WTC11 (cell line): ENCODE results near the gene TAMALIN. TPM values are rescaled to one million over a fixed set of nuclear protein-coding genes. Genes with fewer than 3 reads are reported as not detected.

Source experiments
- ATAC-seq: fragments of 200-7000 bp; cut with Tn5 transposase; 2 replicates; pipeline ENCODE4 v1.10.0; 2021; ENCODE audit warnings: mild to moderate bottlenecking, moderate library complexity
- CTCF ChIA-PET: fragments of 300-600 bp; sonication (Branson Sonifier 250); formaldehyde crosslinking; loops from one replicate; lab custom pipeline; 2021; ENCODE audit warnings: antibody characterized with exemption; lab: Charles Lee
- POLR2A ChIA-PET: fragments of 350-600 bp; sonication (Branson Sonifier 250); formaldehyde crosslinking; loops from one replicate; lab custom pipeline; 2021; ENCODE audit warnings: antibody characterized with exemption; lab: Charles Lee
- DNase-seq: peaks from one replicate; pipeline ENCODE4 v3.0.0; 2021; ENCODE audit warnings: low spot score
- H3K27ac Mint-ChIP-seq: 2 replicates; pipeline ENCODE4 v1.8.0; 2021; ENCODE audit warnings: mixed read lengths
- H3K27me3 Mint-ChIP-seq: 2 replicates; pipeline ENCODE4 v1.8.0; 2021; ENCODE audit warnings: low read depth, mild to moderate bottlenecking, moderate library complexity, mixed read lengths
- H3K36me3 Mint-ChIP-seq: 2 replicates; pipeline ENCODE4 v1.8.0; 2021; ENCODE audit warnings: mixed read lengths
- H3K4me1 Mint-ChIP-seq: 2 replicates; pipeline ENCODE4 v1.8.0; 2022; ENCODE audit warnings: mixed read lengths
- H3K4me3 Mint-ChIP-seq: 2 replicates; pipeline ENCODE4 v1.8.0; 2021; ENCODE audit warnings: mild to moderate bottlenecking, moderate library complexity, mixed read lengths
- H3K9me3 Mint-ChIP-seq: 2 replicates; pipeline ENCODE4 v1.8.0; 2021; ENCODE audit warnings: mixed read lengths
- AR ChIP-seq: fragments of 250-450 bp; sonication (Bioruptor Pico); IDR thresholded peaks from 2 replicates; pipeline ENCODE4 v1.9.0; 2021; ENCODE audit warnings: mild to moderate bottlenecking
- CDX4 ChIP-seq: fragments of 250-450 bp; sonication (Bioruptor Pico); IDR thresholded peaks from 2 replicates; pipeline ENCODE4 v1.9.0; 2021; ENCODE audit warnings: moderate library complexity, mild to moderate bottlenecking, inconsistent platforms, borderline replicate concordance
- CTCF ChIP-seq: fragments of 200-600 bp; IDR thresholded peaks from 2 replicates; pipeline ENCODE4 v1.8.0; 2022; ENCODE audit warnings: antibody characterized with exemption
- E2F1 ChIP-seq: sonication (generic); formaldehyde crosslinking; IDR thresholded peaks from 2 replicates; pipeline ENCODE4 v1.8.0; 2022; ENCODE audit warnings: mild to moderate bottlenecking, missing genetic modification reagents
- ESRRA ChIP-seq: sonication (generic); formaldehyde crosslinking; IDR thresholded peaks from 2 replicates; pipeline ENCODE4 v1.8.1; 2022; ENCODE audit warnings: mild to moderate bottlenecking, missing genetic modification reagents, borderline replicate concordance
- ETV6 ChIP-seq: sonication (generic); formaldehyde crosslinking; IDR thresholded peaks from 2 replicates; pipeline ENCODE4 v1.8.1; 2022; ENCODE audit warnings: mild to moderate bottlenecking, missing genetic modification reagents
- FOXK1 ChIP-seq: sonication (generic); formaldehyde crosslinking; IDR thresholded peaks from 2 replicates; pipeline ENCODE4 v1.8.0; 2022; ENCODE audit warnings: mild to moderate bottlenecking, moderate library complexity, missing genetic modification reagents
- IRF2 ChIP-seq: sonication (generic); formaldehyde crosslinking; IDR thresholded peaks from 2 replicates; pipeline ENCODE4 v1.8.0; 2022; ENCODE audit warnings: low read depth, missing genetic modification reagents, borderline replicate concordance
- NR2C2 ChIP-seq: sonication (generic); formaldehyde crosslinking; IDR thresholded peaks from 2 replicates; pipeline ENCODE4 v1.8.0; 2022; ENCODE audit warnings: mild to moderate bottlenecking, missing genetic modification reagents
- PRDM15 ChIP-seq: sonication (generic); formaldehyde crosslinking; IDR thresholded peaks from 2 replicates; pipeline ENCODE4 v1.8.0; 2022; ENCODE audit warnings: missing genetic modification reagents
- RORB ChIP-seq: fragments of 250-450 bp; sonication (Bioruptor Pico); IDR thresholded peaks from 2 replicates; pipeline ENCODE4 v1.9.0; 2021; ENCODE audit warnings: mild to moderate bottlenecking
- TCF7 ChIP-seq: sonication (generic); formaldehyde crosslinking; IDR thresholded peaks from 2 replicates; pipeline ENCODE4 v1.8.0; 2022; ENCODE audit warnings: mild to moderate bottlenecking, low read depth, missing genetic modification reagents, moderate library complexity
- ZBTB21 ChIP-seq: sonication (generic); formaldehyde crosslinking; IDR thresholded peaks from 2 replicates; pipeline ENCODE4 v1.8.1; 2023; ENCODE audit warnings: mild to moderate bottlenecking, missing genetic modification reagents, borderline replicate concordance
- ZNF232 ChIP-seq: sonication (generic); formaldehyde crosslinking; IDR thresholded peaks from 2 replicates; pipeline ENCODE4 v1.8.0; 2022; ENCODE audit warnings: mild to moderate bottlenecking, missing genetic modification reagents
- ZNF512 ChIP-seq: sonication (generic); formaldehyde crosslinking; IDR thresholded peaks from 2 replicates; pipeline ENCODE4 v1.8.1; 2022; ENCODE audit warnings: missing genetic modification reagents, borderline replicate concordance
- total RNA-seq: library from RNA; stranded (reverse); gene quantifications from 3 replicates; pipeline ENCODE4 v1.2.3, GENCODE V29; 2021

Gene TAMALIN
- total RNA-seq, 1 experiment from 2014 or later = 6.1 TPM

GRCh38 chr12:52041695-52042123 lies 35.0 kb downstream of the TAMALIN start:
- ChIA-PET CTCF (interaction anchor here (0.9 to 7.1 kb wide), 2 partner anchors 16 to 41 kb away, joined by 3 to 130 read pairs; no protein-coding TSS in a partner anchor), POLR2A (interaction anchor here (1.1 kb wide), 1 partner anchor 9 kb away, joined by 4 read pairs; the partner anchor contains the start of gene NR4A1)
- H3K27ac Mint-ChIP-seq = no peak overlapping the region
- H3K4me1 Mint-ChIP-seq = peaks cover 12% of the 10 kb centered on the region
- H3K9me3 Mint-ChIP-seq = no peaks in the 10 kb centered on the region
- no peak overlapping the region for H3K4me3 Mint-ChIP-seq
- no peaks in the 10 kb centered on the region for H3K36me3 Mint-ChIP-seq
- DNase-seq = peak; percentile 42
- ATAC-seq = peak; percentile 65
- H3K27me3 Mint-ChIP-seq = peaks cover 8% of the 10 kb centered on the region; the same call in 1 of the 2 replicates
- TF ChIP-seq ETV6 (CRISPR knock-in tag) (no peak), RORB (CRISPR knock-in tag) (no peak), TCF7 (CRISPR knock-in tag) (no peak), PRDM15 (no peak), ZNF232 (CRISPR knock-in tag) (no peak), ESRRA (CRISPR knock-in tag) (no peak), ZBTB21 (CRISPR knock-in tag) (no peak), E2F1 (no peak), CDX4 (CRISPR knock-in tag) (no peak), ZNF512 (no peak), AR (CRISPR knock-in tag) (no peak), NR2C2 (CRISPR knock-in tag) (no peak), CTCF (no peak), FOXK1 (CRISPR knock-in tag) (no peak), IRF2 (no peak)
